Measurements from ENCODE around the gene BGN.

Gene BGN

DNA sequence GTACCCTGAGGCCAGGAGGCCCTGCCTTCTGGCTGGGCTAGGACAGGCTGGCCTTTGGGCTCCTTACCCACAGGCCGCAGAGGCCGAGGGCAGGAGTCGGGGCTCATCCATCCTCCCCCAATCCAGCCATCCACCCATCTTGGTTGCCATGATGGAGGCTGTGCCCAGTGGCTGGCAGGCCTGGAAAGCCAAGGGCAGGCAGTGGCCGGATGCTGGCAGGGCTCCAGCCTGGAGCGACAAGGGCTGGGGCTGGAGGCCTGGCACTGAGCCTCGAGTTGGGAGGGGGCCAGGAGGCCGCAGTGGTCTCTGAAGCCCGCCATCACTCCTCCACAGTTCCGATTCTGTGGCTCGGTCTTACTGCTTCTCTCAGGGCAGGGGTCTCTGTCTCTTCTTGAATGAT is 8.6 kb upstream of the BGN start:
- DNase-seq: no peak

- DNase-seq: no peak
Measured at GRCh38 chrX:153487590-153488071, 7.1 kb upstream of the BGN start.

GRCh38 chrX:153488231-153488914 is 6.4 kb upstream of the BGN start:
- DNase-seq: no peak

- no peak for DNase-seq
Measured at GRCh38 chrX:153490217-153490930, 4.4 kb upstream of the BGN start.

DNA sequence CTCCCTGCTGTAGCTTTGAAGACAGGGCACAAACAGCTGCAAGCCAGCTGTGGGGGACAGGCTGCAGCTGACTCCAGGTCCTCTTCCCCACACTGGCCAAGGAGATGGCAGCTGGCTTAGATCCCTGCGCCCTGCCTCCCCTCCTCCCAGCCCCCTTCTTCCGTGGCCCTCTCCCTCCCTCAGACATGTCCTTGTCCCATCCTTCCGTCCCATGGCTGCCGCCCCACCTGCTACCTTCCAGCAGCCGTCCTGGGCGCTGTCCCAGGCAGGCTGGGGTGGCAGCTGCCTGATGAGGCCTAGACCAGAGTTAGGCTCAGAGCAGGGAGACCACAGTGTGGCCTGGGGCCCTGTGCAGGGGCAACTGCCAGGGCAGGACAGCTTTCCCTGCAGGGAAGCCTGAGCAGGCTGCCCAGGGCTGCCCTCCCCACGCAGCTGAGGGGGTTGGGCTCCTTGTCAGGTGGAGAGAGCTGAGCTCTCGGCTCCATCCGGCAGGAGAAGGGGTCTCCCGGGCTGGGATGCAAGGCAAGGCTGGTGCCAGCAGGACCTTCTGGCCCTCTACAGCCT is 3.3 kb upstream of the BGN start:
- DNase-seq: no peak

DNA sequence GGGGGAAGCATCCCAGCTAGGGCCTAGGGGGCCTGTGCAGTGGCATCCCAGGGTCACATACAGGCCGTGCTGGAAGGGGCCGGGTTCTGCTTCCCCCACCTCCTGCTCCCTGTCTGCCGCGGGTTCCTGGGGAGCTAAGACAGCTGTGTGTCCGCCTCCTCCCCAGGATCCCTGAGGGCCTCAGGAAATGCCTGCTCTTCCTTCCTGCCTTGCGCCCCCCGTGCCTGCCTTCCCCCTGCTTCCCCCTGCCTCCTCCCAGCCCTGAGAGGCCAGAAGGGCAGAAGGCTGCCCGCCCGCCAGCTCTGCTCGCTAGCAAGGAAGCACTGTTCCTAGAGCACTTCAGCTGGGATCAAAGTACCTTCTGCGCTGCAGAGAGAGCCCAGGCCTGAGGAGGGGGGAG is 2.9 kb upstream of the BGN start:
- DNase-seq: no peak

- DNase-seq: no peak
Measured at GRCh38 chrX:153492543-153492942, 2.2 kb upstream of the BGN start.

- no peak for DNase-seq
Measured at GRCh38 chrX:153493085-153493484, 1.7 kb upstream of the BGN start.

DNA sequence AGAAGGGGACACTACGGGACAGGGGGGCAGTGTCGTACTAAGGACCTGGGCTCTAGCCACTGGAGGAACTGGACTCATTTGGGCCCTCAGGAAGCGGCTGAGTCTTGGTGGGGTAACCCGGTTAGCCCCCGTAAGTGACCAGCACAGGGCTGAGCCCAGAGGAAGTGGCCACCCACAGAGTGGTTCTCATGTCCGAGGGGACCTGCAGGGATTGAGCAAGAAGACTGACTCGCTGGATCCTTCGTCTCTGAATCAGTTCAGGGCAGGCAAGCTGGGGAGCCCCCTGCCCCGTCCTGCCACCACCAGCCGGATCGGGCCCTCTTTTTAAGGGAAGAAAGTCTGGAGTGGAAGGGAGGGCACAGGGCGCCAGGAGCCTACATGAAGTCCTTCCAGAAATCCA is 719 bp upstream of the BGN start:
- DNase-seq: no peak

DNA sequence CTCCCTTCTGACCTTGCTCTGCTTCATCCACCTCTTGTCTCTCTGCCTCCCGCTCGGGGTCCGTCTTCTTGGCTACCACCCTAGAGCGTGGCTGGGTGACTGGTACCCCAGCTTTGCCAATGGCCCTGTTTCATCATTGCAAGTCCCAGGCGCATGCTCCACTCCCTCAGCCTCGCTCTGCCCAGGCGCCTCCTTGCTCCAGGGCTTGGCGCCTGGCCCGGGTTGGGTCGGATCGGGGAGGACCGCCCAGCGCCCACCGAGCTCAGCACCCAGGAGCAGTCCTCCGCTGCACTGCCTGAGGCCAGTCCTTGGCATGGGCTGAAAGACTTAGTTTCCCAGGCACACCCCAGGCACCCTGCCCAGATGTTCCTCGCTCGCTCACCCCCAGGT is 577 bp downstream of the BGN start:
- DNase-seq: no peak

DNA sequence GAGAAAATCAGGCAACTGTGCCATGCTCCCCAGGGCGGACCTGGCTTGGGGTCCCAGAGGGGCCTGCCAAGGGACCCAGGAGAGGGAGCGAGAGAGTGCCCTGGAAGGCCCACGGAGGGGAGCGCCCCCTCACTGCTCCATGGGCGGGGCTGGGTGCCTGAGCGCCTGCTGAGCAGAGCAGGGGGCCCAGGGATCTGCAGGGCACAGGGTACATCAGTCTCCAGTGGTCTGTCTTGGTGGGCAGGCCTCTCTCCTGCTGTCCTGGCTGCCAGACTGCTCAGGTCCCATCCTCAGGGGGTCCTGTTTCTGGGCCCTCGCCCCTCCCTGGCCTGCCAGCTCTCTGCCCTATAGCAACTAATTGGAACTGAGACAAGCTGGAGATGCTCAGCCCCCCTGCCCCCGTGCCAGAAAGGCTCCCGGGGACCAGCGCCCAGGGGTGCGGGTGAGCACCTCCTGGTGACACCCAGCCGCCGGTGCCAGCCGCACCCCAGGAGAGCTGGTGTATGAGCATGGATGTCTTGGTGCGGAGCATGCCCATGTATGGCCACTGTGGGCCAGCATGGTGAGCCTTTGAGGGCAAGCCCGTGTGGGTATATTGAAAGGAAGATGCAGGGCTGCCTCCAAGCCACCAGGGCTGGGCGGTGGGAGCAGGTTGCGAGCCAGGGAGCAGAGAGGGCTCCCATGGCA is 1.3 kb downstream of the BGN start:
- DNase-seq: no peak

- DNase-seq: no peak
Measured at GRCh38 chrX:153496590-153496959, 1.8 kb downstream of the BGN start.

- DNase-seq: no peak
Measured at GRCh38 chrX:153498453-153498852, 3.7 kb downstream of the BGN start.

DNA sequence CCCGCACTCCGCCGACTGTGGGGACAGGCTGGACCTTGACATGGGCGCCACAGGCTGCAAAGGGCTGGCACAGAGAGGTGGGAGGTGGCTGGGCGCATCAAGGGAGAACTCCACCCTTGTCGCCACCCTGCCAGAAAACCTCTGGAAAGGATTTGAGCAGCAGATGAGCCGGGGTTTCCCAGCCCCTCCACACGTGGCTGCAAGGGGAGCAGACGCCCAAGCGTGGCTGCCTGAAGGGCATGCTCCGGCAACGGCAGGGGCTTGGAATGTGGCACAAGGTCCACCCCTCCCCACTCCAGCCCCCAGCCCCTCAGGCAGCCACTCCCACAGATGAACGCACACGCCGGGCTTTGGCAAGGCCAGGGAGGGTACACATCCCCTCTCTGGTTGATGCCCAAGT is 4.6 kb downstream of the BGN start:
- DNase-seq: no peak

GRCh38 chrX:153499876-153500275 is 5.1 kb downstream of the BGN start:
- DNase-seq: no peak

GRCh38 chrX:153500676-153501280 is 6.0 kb downstream of the BGN start:
- no peak for DNase-seq

DNA sequence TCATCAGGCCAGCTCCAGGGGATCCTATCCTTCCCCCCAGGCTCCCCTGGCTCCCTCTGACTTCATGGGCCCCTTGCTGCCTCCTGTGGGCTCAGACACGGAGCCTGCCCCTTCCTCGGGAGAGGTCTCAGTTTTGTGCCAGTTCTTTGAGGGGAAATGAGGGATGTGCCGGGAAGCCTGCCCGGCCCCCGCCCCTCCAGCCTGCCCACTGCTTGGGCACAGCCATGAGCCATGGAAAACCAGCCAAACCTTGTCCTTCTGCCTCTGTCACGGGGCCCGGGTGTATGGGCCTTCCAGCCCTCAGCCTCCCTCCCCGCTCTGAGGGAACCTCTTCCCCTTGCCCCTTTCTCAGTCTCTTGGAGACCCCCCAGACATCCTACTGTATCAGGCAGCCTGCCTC is 6.8 kb downstream of the BGN start:
- DNase-seq: no peak

- DNase-seq: no peak
Measured at GRCh38 chrX:153502131-153502530, 7.4 kb downstream of the BGN start.

DNA sequence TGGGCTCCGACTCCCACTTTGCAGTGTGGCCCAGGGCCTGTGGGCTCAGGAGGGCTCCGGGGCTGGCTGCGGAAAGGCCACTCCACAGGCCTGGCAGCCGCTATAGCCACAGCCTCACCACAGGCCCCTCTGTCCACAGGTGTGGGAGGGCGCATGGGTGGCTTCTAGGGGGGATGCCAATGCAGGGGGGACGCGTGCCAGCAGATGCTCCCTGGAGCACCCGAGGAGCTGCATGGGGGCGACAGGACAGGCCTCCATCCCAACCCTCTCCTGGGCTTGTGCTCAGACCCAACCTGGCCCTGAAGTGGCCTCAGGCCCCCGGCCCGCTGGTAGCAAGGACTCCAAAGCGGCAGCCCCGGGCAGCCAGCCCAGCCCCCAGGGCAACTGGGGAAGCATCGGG is 8.0 kb downstream of the BGN start:
- no peak for DNase-seq

DNA sequence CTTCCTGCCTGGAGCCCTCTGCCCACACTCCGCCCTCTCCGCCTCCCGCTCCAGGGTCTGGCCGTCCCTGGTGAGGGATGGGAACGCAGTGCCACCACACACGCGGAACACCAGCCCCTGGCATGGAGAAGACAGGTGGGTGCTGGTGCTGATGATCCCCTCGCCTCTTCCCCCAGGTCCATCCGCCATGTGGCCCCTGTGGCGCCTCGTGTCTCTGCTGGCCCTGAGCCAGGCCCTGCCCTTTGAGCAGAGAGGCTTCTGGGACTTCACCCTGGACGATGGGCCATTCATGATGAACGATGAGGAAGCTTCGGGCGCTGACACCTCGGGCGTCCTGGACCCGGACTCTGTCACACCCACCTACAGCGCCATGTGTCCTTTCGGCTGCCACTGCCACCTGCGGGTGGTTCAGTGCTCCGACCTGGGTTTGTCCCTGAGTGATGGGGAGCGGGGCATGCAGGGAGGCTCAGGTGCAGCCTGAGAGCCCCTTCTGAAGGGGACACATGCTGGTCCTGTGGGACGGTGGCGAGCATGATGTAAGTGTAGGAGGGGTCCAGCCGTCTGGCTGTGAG is 9.8 kb downstream of the BGN start:
- DNase-seq: no peak

GRCh38 chrX:153505361-153505760 is 10.6 kb downstream of the BGN start:
- no peak for DNase-seq

DNA sequence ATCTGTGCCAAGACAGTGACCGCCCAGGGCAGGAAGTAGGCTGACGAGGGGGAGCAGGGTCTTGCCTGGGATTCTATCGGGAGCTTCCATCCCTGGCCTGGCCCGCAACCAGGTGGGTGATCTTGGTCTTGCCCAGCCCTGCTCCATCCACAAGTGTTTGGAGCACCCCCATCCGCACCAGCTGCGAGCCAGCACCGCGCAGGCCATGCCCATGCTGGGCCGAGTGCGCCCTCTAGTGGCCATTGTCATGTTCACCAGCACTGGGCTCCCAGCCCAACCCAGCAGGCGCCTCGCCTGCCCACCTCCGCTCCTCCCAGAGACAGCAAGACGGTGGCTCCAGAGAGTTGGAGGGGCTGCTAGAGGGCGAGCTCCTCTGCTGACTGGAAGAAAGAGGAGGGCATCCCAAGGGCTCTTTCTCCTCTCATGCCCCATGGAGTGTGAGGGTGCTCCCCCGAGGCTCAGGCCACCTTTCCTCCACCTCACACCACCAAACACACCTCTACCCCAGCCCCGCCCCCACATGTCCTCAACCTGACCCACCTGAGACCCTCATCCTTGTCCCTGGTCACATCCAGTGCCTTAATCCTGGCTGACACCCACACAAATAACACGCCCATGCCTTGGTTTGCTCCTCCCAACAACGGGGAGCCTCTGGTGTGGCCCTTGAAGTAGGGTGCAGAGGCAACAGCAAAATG is 12.9 kb downstream of the BGN start:
- peak; percentile 86 for DNase-seq

All from activated T-cell treated with anti-CD3 and anti-CD28 coated beads, Interleukin-2, amount 50 U/mL, for 1 hour (primary cell).